Measurements from ENCODE around the gene APOD. TPM values are rescaled to one million over a fixed set of nuclear protein-coding genes. Genes with fewer than 3 reads are reported as not detected.

APOD gene
- total RNA-seq, 2 experiments from 2014 or later: not detected

Other genes starting within 250 kb of the APOD start
- 10 to 100 TPM; 38.9 to 41.1 TPM for gene ACAP2, start 140.9 kb downstream of the APOD start, total RNA-seq
- 100 to 1,000 TPM; 160 to 166 TPM for gene PPP1R2, start 40.6 kb downstream of the APOD start, total RNA-seq
- 1 to 10 TPM; 1.6 to 1.7 TPM for gene MUC20, start 137.0 kb upstream of the APOD start, total RNA-seq
- gene MUC4, start 228.0 kb upstream of the APOD start, total RNA-seq: not detected

Data from CD8-positive, alpha-beta T cell (primary cell).